Naive thymus-derived CD4-positive, alpha-beta T cell (primary cell): ENCODE measurements around the gene MYO7A. TPM values are rescaled to one million over a fixed set of nuclear protein-coding genes. Genes with fewer than 3 reads are reported as not detected.
"Not testable (repeated sequence)": the region's sequence is repeated elsewhere in the genome, so short reads cannot be mapped to it uniquely, and the experiment has no call there.

Experiments
- ATAC-seq: fragments of 150-1000 bp; cut with Tn5 transposase; 2 replicates; pipeline ENCODE4 v1.10.0; 2021; ENCODE audit warnings: mild to moderate bottlenecking, moderate library complexity
- CTCF ChIA-PET: fragments of 350-600 bp; sonication (Branson Sonifier 250); formaldehyde crosslinking; loops from one replicate; lab custom pipeline; 2021; ENCODE audit warnings: antibody characterized with exemption; lab: Charles Lee
- POLR2A ChIA-PET: fragments of 350-600 bp; sonication (Branson Sonifier 250); formaldehyde crosslinking; loops from one replicate; lab custom pipeline; 2021; ENCODE audit warnings: antibody characterized with exemption, inconsistent platforms; lab: Charles Lee
- DNase-seq, 9 donors: peaks; one replicate each; pipeline versions ENCODE4 v3.0.0 to v3.0.0-alpha.2; 2020 to 2022; ENCODE audit warnings: mixed read lengths in 1 of 9
- H3K27ac ChIP-seq: one replicate; pipeline ENCODE4 v1.7.0; 2013; ENCODE audit warnings: mild to moderate bottlenecking, low read depth, low read length, moderate library complexity
- H3K27me3 ChIP-seq, 2 donors: one replicate each; pipeline ENCODE4 v1.7.0; 2013; ENCODE audit warnings: low read length in 2 of 2, mild to moderate bottlenecking in 2 of 2, moderate library complexity in 2 of 2; ENCODE audit not compliant: control insufficient read depth in 2 of 2, insufficient read depth in 2 of 2
- H3K36me3 ChIP-seq, 3 experiments: 1 replicate in 2 of 3; 2 replicates in 1 of 3; pipeline ENCODE4 v1.7.0; 2013; ENCODE audit warnings: low read length in 3 of 3, mild to moderate bottlenecking in 3 of 3, moderate library complexity in 1 of 3; ENCODE audit not compliant: insufficient read depth in 3 of 3, control insufficient read depth in 2 of 3
- H3K4me1 ChIP-seq, 2 donors: one replicate each; pipeline ENCODE4 v1.7.0; 2013; ENCODE audit warnings: low read length in 2 of 2, mild to moderate bottlenecking in 2 of 2, moderate library complexity in 1 of 2; ENCODE audit not compliant: control insufficient read depth in 2 of 2, insufficient read depth in 2 of 2
- H3K4me3 ChIP-seq: 2 replicates; pipeline ENCODE4 v1.7.0; 2013; ENCODE audit warnings: mild to moderate bottlenecking, low read length
- H3K9me3 ChIP-seq, 3 experiments: 1 replicate in 2 of 3; 2 replicates in 1 of 3; pipeline ENCODE4 v1.7.0; 2013; ENCODE audit warnings: low read length in 3 of 3; ENCODE audit not compliant: control insufficient read depth in 2 of 3
- H3K27ac Mint-ChIP-seq, 9 donors: one replicate each; pipeline ENCODE4 v1.8.0; 2020 to 2022; ENCODE audit warnings: mixed read lengths in 9 of 9, mild to moderate bottlenecking in 8 of 9, moderate library complexity in 5 of 9, inconsistent platforms in 2 of 9
- H3K27me3 Mint-ChIP-seq, 5 donors: one replicate each; pipeline ENCODE4 v1.8.0; 2021 to 2022; ENCODE audit warnings: mixed read lengths in 5 of 5, mild to moderate bottlenecking in 1 of 5
- H3K36me3 Mint-ChIP-seq, 5 donors: one replicate each; pipeline ENCODE4 v1.8.0; 2020 to 2022; ENCODE audit warnings: mixed read lengths in 5 of 5, mild to moderate bottlenecking in 3 of 5, inconsistent platforms in 1 of 5
- H3K4me1 Mint-ChIP-seq, 7 donors: one replicate each; pipeline ENCODE4 v1.8.0; 2020 to 2022; ENCODE audit warnings: mixed read lengths in 7 of 7, mild to moderate bottlenecking in 3 of 7, inconsistent platforms in 1 of 7
- H3K4me3 Mint-ChIP-seq, 10 donors: one replicate each; pipeline ENCODE4 v1.8.0; 2020 to 2022; ENCODE audit warnings: mild to moderate bottlenecking in 10 of 10, mixed read lengths in 10 of 10, moderate library complexity in 6 of 10, inconsistent platforms in 2 of 10
- H3K9me3 Mint-ChIP-seq, 11 donors: one replicate each; pipeline ENCODE4 v1.8.0; 2020 to 2022; ENCODE audit warnings: mixed read lengths in 11 of 11, mild to moderate bottlenecking in 4 of 11, inconsistent platforms in 1 of 11, moderate library complexity in 1 of 11
- intact Hi-C, 2 donors: fragments of 100-400 bp; cut with micrococcal nuclease; formaldehyde crosslinking; loops; one replicate each; pipeline ENCODE4 v1.15.1; 2023
- polyA plus RNA-seq, 2 donors: library from polyadenylated mRNA; unstranded; fragments of 300-500 nt; fragmentation: Illumina TruSeq; gene quantifications; one replicate each; pipeline ENCODE4 v1.2.3, GENCODE V29; 2021
- total RNA-seq, 6 experiments: library from RNA in 5 of 6; stranded (reverse) in 5 of 6; gene quantifications; 1 replicate in 5 of 6; 2 replicates in 1 of 6; pipeline ENCODE4 v1.2.3 and lab custom pipeline; 2021 to 2026

The MYO7A gene
- total and polyA plus RNA-seq, 7 experiments from 2014 or later = 0.07 to 2.5 (median 0.27) TPM; not detected in 2

DNA sequence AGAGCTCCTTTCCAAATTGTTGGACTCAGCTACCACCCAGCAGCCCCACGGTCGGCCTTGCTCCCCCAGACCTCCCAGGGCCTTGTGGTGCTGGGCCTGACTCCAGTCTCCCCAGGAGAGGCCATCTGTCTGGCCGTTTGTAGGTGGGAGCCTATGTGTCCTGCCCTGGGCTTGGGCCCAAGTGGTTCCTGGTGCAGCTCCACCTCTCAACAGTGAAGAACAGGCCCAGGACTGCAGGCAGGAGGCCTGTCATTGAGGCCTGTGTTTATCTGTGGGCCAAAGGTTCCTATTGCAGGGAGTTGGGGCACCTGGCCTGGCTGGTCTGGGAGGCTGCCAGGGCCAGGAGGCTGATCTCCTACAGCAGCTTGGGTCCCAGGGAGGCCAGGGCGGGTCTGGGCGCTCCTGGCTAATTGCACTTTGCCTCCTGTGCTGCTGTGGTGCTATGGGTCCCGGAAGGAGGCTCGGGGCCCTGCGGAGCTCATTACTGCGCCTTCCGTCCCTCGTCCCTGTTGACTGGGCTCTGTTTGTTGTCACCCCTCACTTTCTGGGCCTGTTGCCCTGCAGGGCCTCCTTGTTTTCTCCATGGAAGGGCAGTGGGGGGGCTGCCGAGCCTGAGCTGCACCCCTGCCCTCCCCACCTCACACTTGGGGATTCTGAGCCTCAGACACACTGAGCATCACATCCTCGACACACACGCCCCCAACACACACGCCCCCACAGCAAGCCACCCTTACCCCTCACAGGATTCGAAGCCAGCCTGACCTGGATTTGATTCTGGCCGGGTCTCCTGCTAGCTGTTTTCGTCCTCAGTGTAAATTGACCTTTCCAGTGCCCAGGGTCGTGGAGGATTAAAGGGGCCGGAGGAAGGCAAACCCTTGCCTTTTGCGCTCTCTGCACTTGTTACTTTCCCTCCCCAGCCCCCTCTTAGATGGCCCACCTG lies 32.2 kb upstream of the MYO7A start:
- Histone ChIP-seq H3K27me3 (no peaks in the 10 kb centered on the region), H3K4me1 (no peaks in the 10 kb centered on the region), H3K9me3 (no peaks in the 10 kb centered on the region), H3K4me3 (no peak overlapping the region), H3K27ac (no peak overlapping the region), H3K36me3 (no peaks in the 10 kb centered on the region)
- ATAC-seq (no peak), DNase-seq (no peak)
- no peaks in the 10 kb centered on the region for H3K27me3 Mint-ChIP-seq
- no peak overlapping the region for H3K4me3 Mint-ChIP-seq
- ChIA-PET CTCF (interaction anchor here (1.0 to 2.2 kb wide), 2 partner anchors 32 to 48 kb away, joined by 3 to 6 read pairs; no protein-coding TSS in a partner anchor), POLR2A (no interaction called here)
- H3K27ac Mint-ChIP-seq = no peak overlapping the region
- H3K9me3 Mint-ChIP-seq = peaks cover 0 to 1% (median 0%) of the 10 kb centered on the region in 11 donors
- peaks cover 2 to 5% (median 4%) of the 10 kb centered on the region in 7 donors for H3K4me1 Mint-ChIP-seq
- H3K36me3 Mint-ChIP-seq = peaks cover 0 to 5% (median 0%) of the 10 kb centered on the region in 5 donors
- intact Hi-C loops = no loop called here

GRCh38 chr11:77096591-77097019 lies 31.4 kb upstream of the MYO7A start:
- H3K27ac Mint-ChIP-seq = no peak overlapping the region
- no peak overlapping the region for H3K4me3 Mint-ChIP-seq
- no peaks in the 10 kb centered on the region for H3K27me3 Mint-ChIP-seq
- ChIA-PET CTCF (no interaction called here), POLR2A (no interaction called here)
- Histone ChIP-seq H3K4me3 (no peak overlapping the region), H3K36me3 (no peaks in the 10 kb centered on the region), H3K9me3 (no peaks in the 10 kb centered on the region), H3K27ac (no peak overlapping the region), H3K4me1 (no peaks in the 10 kb centered on the region), H3K27me3 (no peaks in the 10 kb centered on the region)
- intact Hi-C loops = no loop called here
- ATAC-seq (no peak), DNase-seq (no peak)
- H3K9me3 Mint-ChIP-seq = peaks cover 0 to 4% (median 0%) of the 10 kb centered on the region in 11 donors
- H3K4me1 Mint-ChIP-seq = peaks cover 0 to 5% (median 0%) of the 10 kb centered on the region in 7 donors
- H3K36me3 Mint-ChIP-seq = peaks cover 0 to 7% (median 0%) of the 10 kb centered on the region in 5 donors

DNA sequence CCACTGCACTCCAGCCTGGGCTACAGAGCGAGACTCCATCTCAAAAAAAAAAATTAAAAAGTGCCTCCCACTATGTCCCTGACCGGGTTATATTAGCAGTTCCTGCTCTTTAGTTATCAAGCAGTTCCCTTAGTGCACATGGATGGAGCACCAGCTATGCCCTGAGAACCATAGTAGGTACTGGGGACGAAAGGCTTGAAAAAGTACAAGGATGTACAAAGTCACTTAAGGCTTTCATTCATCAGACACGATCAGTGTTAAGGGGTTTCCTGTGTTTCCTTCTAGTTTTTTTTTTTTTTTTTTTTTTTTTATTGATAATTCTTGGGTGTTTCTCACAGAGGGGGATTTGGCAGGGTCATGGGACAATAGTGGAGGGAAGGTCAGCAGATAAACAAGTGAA lies 30.9 kb upstream of the MYO7A start:
- intact Hi-C loops, POLR2A ChIA-PET: not testable (repeated sequence)
- CTCF ChIA-PET = interaction anchor here (0.7 kb wide), 1 partner anchor 52 kb away, joined by 3 read pairs; no protein-coding TSS in a partner anchor

GRCh38 chr11:77100166-77101042 lies 27.6 kb upstream of the MYO7A start:
- Mint-ChIP-seq H3K4me3 (no peak overlapping the region), H3K36me3 (peaks cover 0 to 26% (median 3%) of the 10 kb centered on the region in 5 donors), H3K27ac (peak overlapping the region in 1 of 9 donors; percentile 25), H3K4me1 (peaks cover 0 to 5% (median 0%) of the 10 kb centered on the region in 7 donors), H3K27me3 (no peaks in the 10 kb centered on the region), H3K9me3 (peaks cover 0 to 4% (median 0%) of the 10 kb centered on the region in 11 donors)
- no peak overlapping the region for H3K4me3 ChIP-seq
- ATAC-seq (no peak), DNase-seq (no peak)
- intact Hi-C loops = no loop called here
- no peak overlapping the region for H3K27ac ChIP-seq
- POLR2A ChIA-PET = no interaction called here
- CTCF ChIA-PET = no interaction called here
- H3K27me3 ChIP-seq = no peaks in the 10 kb centered on the region
- no peaks in the 10 kb centered on the region for H3K9me3 ChIP-seq
- no peaks in the 10 kb centered on the region for H3K4me1 ChIP-seq
- no peaks in the 10 kb centered on the region for H3K36me3 ChIP-seq

More for the DNA sequence above, 30.9 kb upstream of the MYO7A start:
- not testable (repeated sequence) for H3K4me1 ChIP-seq, H3K4me3 Mint-ChIP-seq, H3K9me3 Mint-ChIP-seq, DNase-seq, H3K27ac Mint-ChIP-seq, H3K27ac ChIP-seq, H3K4me1 Mint-ChIP-seq, H3K27me3 ChIP-seq, H3K4me3 ChIP-seq, H3K9me3 ChIP-seq, H3K36me3 ChIP-seq, ATAC-seq, H3K27me3 Mint-ChIP-seq
- H3K36me3 Mint-ChIP-seq = peaks cover 0 to 11% (median 0%) of the 10 kb centered on the region in 5 donors

DNA sequence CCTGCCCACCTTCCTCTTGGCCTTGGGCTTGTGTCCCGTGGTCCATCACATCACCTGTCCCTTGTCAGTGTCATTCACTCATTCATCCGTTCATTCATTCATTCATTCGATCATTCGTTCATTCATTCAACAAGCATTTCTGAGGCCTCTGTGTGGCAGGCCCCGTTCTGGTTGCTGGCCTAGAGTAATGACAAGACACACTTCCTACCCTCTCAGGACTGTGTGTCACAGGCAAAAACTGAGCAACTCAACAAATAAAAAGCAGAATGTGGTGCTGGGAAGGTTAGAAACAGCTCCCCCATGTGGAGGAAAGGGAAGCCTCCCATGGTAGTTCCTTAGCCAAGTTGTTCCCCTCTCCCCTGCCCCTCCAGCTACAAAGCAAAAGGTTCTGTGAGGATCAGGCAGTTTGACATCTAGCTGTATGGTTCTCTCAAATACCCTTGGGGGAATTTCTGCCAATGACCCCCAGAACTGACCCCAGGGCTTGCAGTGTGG lies 27.0 kb upstream of the MYO7A start:
- H3K27ac ChIP-seq = no peak overlapping the region
- ChIA-PET CTCF (no interaction called here), POLR2A (no interaction called here)
- no peak for DNase-seq
- no peaks in the 10 kb centered on the region for H3K9me3 ChIP-seq
- no peak overlapping the region for H3K4me3 ChIP-seq
- Mint-ChIP-seq H3K4me3 (no peak overlapping the region), H3K27ac (no peak overlapping the region), H3K4me1 (peaks cover 0 to 5% (median 0%) of the 10 kb centered on the region in 7 donors), H3K27me3 (no peaks in the 10 kb centered on the region), H3K36me3 (peaks cover 0 to 26% (median 3%) of the 10 kb centered on the region in 5 donors), H3K9me3 (peaks cover 0 to 4% (median 0%) of the 10 kb centered on the region in 11 donors)
- H3K27me3 ChIP-seq = no peaks in the 10 kb centered on the region
- H3K36me3 ChIP-seq = no peaks in the 10 kb centered on the region
- no peaks in the 10 kb centered on the region for H3K4me1 ChIP-seq
- ATAC-seq = no peak
- intact Hi-C loops = no loop called here
